ENCODE data around the gene IGFALS.

DNA sequence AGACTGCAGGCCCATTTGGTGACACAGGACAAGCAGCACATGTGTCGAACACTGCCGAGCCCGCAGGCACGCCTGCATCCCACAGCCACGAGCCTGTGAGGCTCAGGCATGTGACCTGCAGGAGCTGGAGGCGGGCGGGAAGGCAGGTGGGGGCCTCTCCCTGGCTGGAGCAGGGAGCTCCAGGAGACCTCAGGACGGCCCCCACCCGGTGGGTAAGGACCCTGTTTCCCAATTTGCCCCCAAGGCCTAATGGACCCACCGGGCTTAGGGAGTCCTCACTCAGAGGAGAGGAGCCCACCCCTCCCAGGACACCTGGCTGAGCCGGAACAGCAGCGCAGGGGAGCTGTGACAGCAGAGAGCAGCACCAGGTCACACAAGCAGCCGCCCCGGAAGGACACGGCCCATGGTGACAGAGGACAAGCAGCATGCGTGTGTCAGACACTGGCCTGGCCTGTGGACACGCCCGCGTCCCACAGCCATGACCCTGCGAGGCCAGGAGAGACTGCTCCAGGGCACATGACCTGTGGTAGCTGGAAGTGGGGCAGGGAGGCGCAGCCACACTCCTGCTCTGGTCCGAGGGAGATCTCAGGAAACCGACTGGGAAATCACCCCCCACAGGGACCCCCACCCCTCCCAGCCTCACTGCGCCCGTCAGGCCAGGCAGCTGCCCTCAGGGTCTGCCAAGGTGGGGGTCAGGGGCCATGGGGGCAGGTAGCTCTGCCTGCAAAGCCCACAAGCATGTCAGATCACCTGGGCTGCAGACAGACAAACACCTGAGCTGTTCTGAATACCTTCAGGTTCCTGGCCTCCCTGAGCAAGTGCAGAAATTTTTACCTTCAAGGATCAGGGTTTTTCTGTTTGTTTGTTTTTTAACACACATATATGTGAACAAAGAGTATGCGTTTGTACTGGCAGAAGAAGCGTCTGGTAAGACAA is 13.5 kb downstream of the IGFALS start:
- TF ChIP-seq CTCF (IDR thresholded peaks at IDR 0.05), result no peak
- no peak for TF ChIP-seq POLR2A (IDR thresholded peaks at IDR 0.05)

Data from prostate gland (tissue), 2 donors.